GM19239 (cell line): ENCODE data around the gene MXI1.
A peak's percentile ranks its signal among the peaks of the same experiment; 100 is the strongest.
"Not testable (repeated sequence)": the region's sequence is repeated elsewhere in the genome, so short reads cannot be mapped to it uniquely, and the experiment has no call there.

Experiments used
- DNase-seq: peaks from one replicate; pipeline ENCODE4 v3.0.0; 2011; ENCODE audit warnings: low spot score; ENCODE audit not compliant: insufficient read length
- FAIRE-seq: peaks from 2 replicates; lab custom pipeline; 2011; peaks lifted over from hg19 to GRCh38; lab: Jason Lieb, UNC

The MXI1 gene

GRCh38 chr10:110304780-110305421 is 97.5 kb downstream of the MXI1 start, which contains the start of gene SMNDC1:
TSS of gene SMNDC1 (minus strand) at chr10:110304920. CDS start at chr10:110303587, 1,333 bp downstream.
- peak; percentile 100 for FAIRE-seq
- DNase-seq, result peak; percentile 97

- FAIRE-seq (peak; percentile 87), DNase-seq (no peak)
Observed at GRCh38 chr10:110305767-110306451, 98.5 kb downstream of the MXI1 start.

GRCh38 chr10:110306452-110306768 is 99.0 kb downstream of the MXI1 start:
- no peak for FAIRE-seq
- no peak for DNase-seq

- no peak for FAIRE-seq
- DNase-seq, result no peak
Observed at GRCh38 chr10:110307805-110308204, 100.4 kb downstream of the MXI1 start.

GRCh38 chr10:110310741-110311140 is 103.3 kb downstream of the MXI1 start:
- FAIRE-seq, result peak; percentile 31

GRCh38 chr10:110311357-110311949 is 104.0 kb downstream of the MXI1 start:
- DNase-seq (no peak), FAIRE-seq (peak; percentile 94)

More at GRCh38 chr10:110310741-110311140, 103.3 kb downstream of the MXI1 start:
- no peak for DNase-seq

- DNase-seq (no peak), FAIRE-seq (no peak)
Observed at GRCh38 chr10:110312206-110312605, 104.8 kb downstream of the MXI1 start.

GRCh38 chr10:110313674-110314073 is 106.3 kb downstream of the MXI1 start:
- FAIRE-seq, result no peak
- no peak for DNase-seq

- FAIRE-seq (no peak), DNase-seq (no peak)
Observed at GRCh38 chr10:110317866-110318850, 110.8 kb downstream of the MXI1 start.

- FAIRE-seq, result no peak
- DNase-seq, result no peak
Observed at GRCh38 chr10:110321869-110322620, 114.6 kb downstream of the MXI1 start.

- DNase-seq (no peak), FAIRE-seq (no peak)
Observed at GRCh38 chr10:110323503-110323902, 116.1 kb downstream of the MXI1 start.

GRCh38 chr10:110324201-110324804 is 116.9 kb downstream of the MXI1 start:
- DNase-seq (no peak), FAIRE-seq (peak; percentile 4)

GRCh38 chr10:110324805-110325280 is 117.4 kb downstream of the MXI1 start:
- FAIRE-seq, result peak; percentile 79
- no peak for DNase-seq

- FAIRE-seq (peak; percentile 80), DNase-seq (no peak)
Observed at GRCh38 chr10:110326351-110327032, 119.1 kb downstream of the MXI1 start.

GRCh38 chr10:110327262-110327914 is 120.0 kb downstream of the MXI1 start:
- DNase-seq (no peak), FAIRE-seq (peak; percentile 93)

GRCh38 chr10:110330675-110331074 is 123.3 kb downstream of the MXI1 start:
- FAIRE-seq (no peak), DNase-seq (no peak)

GRCh38 chr10:110331226-110331795 is 123.9 kb downstream of the MXI1 start:
- not testable (repeated sequence) for DNase-seq, FAIRE-seq
